Measurements from ENCODE around the gene NUP58. TPM values are rescaled to one million over a fixed set of nuclear protein-coding genes. Genes with fewer than 3 reads are reported as not detected.

NUP58 gene
- total RNA-seq (39.1 TPM), polyA plus RNA-seq (ENCODE audit: insufficient read depth, low read depth, low replicate concordance) (13.0 TPM)
- long read RNA-seq, donor 1, full-length matches to known transcripts: 5 of 11 reads
- long read RNA-seq, donor 1, partial matches to known transcripts: 6 of 11 reads
- long read RNA-seq, donor 1, other reads (novel, unspliced or antisense): 0 of 11 reads
- long read RNA-seq, donor 2, full-length matches to known transcripts: 8 of 8 reads
- long read RNA-seq, donor 2, partial matches to known transcripts: 0 of 8 reads
- long read RNA-seq, donor 2, other reads (novel, unspliced or antisense): 0 of 8 reads
- long read RNA-seq, donor 3, full-length matches to known transcripts: 9 of 9 reads
- long read RNA-seq, donor 3, partial matches to known transcripts: 0 of 9 reads
- long read RNA-seq, donor 3, other reads (novel, unspliced or antisense): 0 of 9 reads
- long read RNA-seq, donor 4, full-length matches to known transcripts: 5 of 5 reads
- long read RNA-seq, donor 4, partial matches to known transcripts: 0 of 5 reads
- long read RNA-seq, donor 4, other reads (novel, unspliced or antisense): 0 of 5 reads
- long read RNA-seq, donor 5: 0 reads
- long read RNA-seq, donor 6, full-length matches to known transcripts: 3 of 3 reads
- long read RNA-seq, donor 6, partial matches to known transcripts: 0 of 3 reads
- long read RNA-seq, donor 6, other reads (novel, unspliced or antisense): 0 of 3 reads
- long read RNA-seq, donor 7, full-length matches to known transcripts: 9 of 17 reads
- long read RNA-seq, donor 7, partial matches to known transcripts: 3 of 17 reads
- long read RNA-seq, donor 7, other reads (novel, unspliced or antisense): 5 of 17 reads
- long read RNA-seq, donor 8, full-length matches to known transcripts: 4 of 4 reads
- long read RNA-seq, donor 8, partial matches to known transcripts: 0 of 4 reads
- long read RNA-seq, donor 8, other reads (novel, unspliced or antisense): 0 of 4 reads
- long read RNA-seq, donor 9, full-length matches to known transcripts: 3 of 3 reads
- long read RNA-seq, donor 9, partial matches to known transcripts: 0 of 3 reads
- long read RNA-seq, donor 9, other reads (novel, unspliced or antisense): 0 of 3 reads
- long read RNA-seq, donor 10, full-length matches to known transcripts: 8 of 8 reads
- long read RNA-seq, donor 10, partial matches to known transcripts: 0 of 8 reads
- long read RNA-seq, donor 10, other reads (novel, unspliced or antisense): 0 of 8 reads

DNA sequence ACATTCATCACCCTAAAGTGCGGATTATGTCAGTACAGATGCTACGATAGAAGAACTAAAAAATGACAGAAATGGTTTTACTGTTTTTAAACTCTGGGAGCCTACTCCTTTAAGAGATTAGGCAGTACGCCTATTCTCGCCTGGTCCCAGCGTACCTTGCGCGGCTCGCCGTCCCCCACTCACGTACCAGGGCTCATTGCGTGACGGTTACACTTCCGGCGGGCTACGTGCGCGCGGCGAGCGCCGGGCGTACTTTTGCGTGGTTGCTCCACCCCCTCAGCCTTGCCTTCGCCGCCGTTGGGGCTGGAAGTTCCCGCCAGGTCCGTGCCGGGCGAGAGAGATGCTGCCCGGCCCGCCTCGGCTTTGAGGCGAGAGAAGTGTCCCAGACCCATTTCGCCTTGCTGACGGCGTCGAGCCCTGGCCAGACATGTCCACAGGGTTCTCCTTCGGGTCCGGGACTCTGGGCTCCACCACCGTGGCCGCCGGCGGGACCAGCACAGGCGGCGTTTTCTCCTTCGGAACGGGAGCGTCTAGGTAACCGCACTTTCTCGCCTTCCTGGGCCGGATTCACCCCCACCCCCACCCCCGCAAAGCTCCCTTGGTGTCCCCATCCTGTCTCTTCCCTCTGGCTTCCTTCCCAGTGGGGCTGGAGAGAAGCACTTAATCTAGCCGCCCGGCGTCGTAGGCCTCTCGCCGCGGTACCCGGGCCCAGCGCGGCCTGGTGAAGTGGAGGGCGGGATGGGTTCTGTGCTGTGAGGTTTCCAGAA is at the start of gene NUP58:
Gene NUP58 (plus strand): TSS at position 279 of the 767 bp plus-strand sequence. CDS start 149 bp downstream, at position 428.
- intact Hi-C loops (cut with DNase I): no loop called here
- Histone ChIP-seq H3K27ac (ENCODE audit: low read depth in 2 of 2, low read length in 2 of 2) (peak within 1 kb of the TSS; percentile 86 to 96), H3K36me3 (ENCODE audit: control insufficient read depth in 2 of 3, insufficient read depth in 3 of 3, low read length in 3 of 3) (peaks cover 0 to 4% (median 0%) of the 10 kb centered on the region in 3 donors), H3K4me1 (ENCODE audit: control insufficient read depth in 2 of 3, insufficient read depth in 2 of 3, low read depth in 1 of 3, low read length in 3 of 3) (peaks cover 0 to 4% (median 4%) of the 10 kb centered on the region in 3 donors), H3K9me3 (ENCODE audit: control insufficient read depth in 2 of 3, insufficient read depth in 1 of 3, low read length in 3 of 3) (no peaks in the 10 kb centered on the region), H3K9ac (ENCODE audit: low read length in 3 of 3) (peak within 1 kb of the TSS; percentile 77 to 95 (median 94)), H3K27me3 (ENCODE audit: control insufficient read depth, insufficient read depth, low read length) (peaks cover 2% of the 10 kb centered on the region), H3K4me3 (ENCODE audit: low read length in 3 of 3) (peak within 1 kb of the TSS; percentile 85 to 98 (median 95))
- DNase-seq: peak; percentile 96 to 98 (median 97)
- TF ChIP-seq, protein P1, sequence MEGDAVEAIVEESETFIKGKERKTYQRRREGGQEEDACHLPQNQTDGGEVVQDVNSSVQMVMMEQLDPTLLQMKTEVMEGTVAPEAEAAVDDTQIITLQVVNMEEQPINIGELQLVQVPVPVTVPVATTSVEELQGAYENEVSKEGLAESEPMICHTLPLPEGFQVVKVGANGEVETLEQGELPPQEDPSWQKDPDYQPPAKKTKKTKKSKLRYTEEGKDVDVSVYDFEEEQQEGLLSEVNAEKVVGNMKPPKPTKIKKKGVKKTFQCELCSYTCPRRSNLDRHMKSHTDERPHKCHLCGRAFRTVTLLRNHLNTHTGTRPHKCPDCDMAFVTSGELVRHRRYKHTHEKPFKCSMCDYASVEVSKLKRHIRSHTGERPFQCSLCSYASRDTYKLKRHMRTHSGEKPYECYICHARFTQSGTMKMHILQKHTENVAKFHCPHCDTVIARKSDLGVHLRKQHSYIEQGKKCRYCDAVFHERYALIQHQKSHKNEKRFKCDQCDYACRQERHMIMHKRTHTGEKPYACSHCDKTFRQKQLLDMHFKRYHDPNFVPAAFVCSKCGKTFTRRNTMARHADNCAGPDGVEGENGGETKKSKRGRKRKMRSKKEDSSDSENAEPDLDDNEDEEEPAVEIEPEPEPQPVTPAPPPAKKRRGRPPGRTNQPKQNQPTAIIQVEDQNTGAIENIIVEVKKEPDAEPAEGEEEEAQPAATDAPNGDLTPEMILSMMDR (IDR thresholded peaks at IDR 0.05; ENCODE audit: borderline replicate concordance, extremely low read depth, insufficient read depth): peak; percentile 21
- FAIRE-seq: peak; percentile 80

- intact Hi-C loops (cut with DNase I): no loop called here
- TF ChIP-seq, protein P1 (IDR thresholded peaks at IDR 0.05; ENCODE audit: borderline replicate concordance, extremely low read depth, insufficient read depth): no peak
Measured at GRCh38 chr13:25252225-25252624, 49.2 kb upstream of the NUP58 start.

GRCh38 chr13:25252752-25253151 is 48.7 kb upstream of the NUP58 start:
- TF ChIP-seq, protein P1 (IDR thresholded peaks at IDR 0.05; ENCODE audit: borderline replicate concordance, extremely low read depth, insufficient read depth): no peak
- no peak for FAIRE-seq
- Histone ChIP-seq H3K36me3 (ENCODE audit: control insufficient read depth in 2 of 3, insufficient read depth in 3 of 3, low read length in 3 of 3) (peaks cover 0 to 21% (median 20%) of the 10 kb centered on the region in 3 donors), H3K27ac (ENCODE audit: low read depth in 2 of 2, low read length in 2 of 2) (no peak overlapping the region), H3K4me3 (ENCODE audit: low read length in 3 of 3) (no peak overlapping the region), H3K9me3 (ENCODE audit: control insufficient read depth in 2 of 3, insufficient read depth in 1 of 3, low read length in 3 of 3) (no peaks in the 10 kb centered on the region), H3K27me3 (ENCODE audit: control insufficient read depth, insufficient read depth, low read length) (no peaks in the 10 kb centered on the region), H3K4me1 (ENCODE audit: control insufficient read depth in 2 of 3, insufficient read depth in 2 of 3, low read depth in 1 of 3, low read length in 3 of 3) (no peaks in the 10 kb centered on the region), H3K9ac (ENCODE audit: low read length in 3 of 3) (no peak overlapping the region)
- intact Hi-C loops (cut with DNase I): no loop called here
- no peak for DNase-seq

More at GRCh38 chr13:25252225-25252624, 49.2 kb upstream of the NUP58 start:
- no peak overlapping the region for H3K9ac ChIP-seq (ENCODE audit: low read length in 3 of 3)
- H3K4me1 ChIP-seq (ENCODE audit: control insufficient read depth in 2 of 3, insufficient read depth in 2 of 3, low read depth in 1 of 3, low read length in 3 of 3): no peaks in the 10 kb centered on the region
- DNase-seq (no peak), FAIRE-seq (no peak)
- no peak overlapping the region for H3K4me3 ChIP-seq (ENCODE audit: low read length in 3 of 3)
- H3K9me3 ChIP-seq (ENCODE audit: control insufficient read depth in 2 of 3, insufficient read depth in 1 of 3, low read length in 3 of 3): no peaks in the 10 kb centered on the region
- no peak overlapping the region for H3K27ac ChIP-seq (ENCODE audit: low read depth in 2 of 2, low read length in 2 of 2)
- peaks cover 0 to 20% (median 20%) of the 10 kb centered on the region in 3 donors for H3K36me3 ChIP-seq (ENCODE audit: control insufficient read depth in 2 of 3, insufficient read depth in 3 of 3, low read length in 3 of 3)
- no peaks in the 10 kb centered on the region for H3K27me3 ChIP-seq (ENCODE audit: control insufficient read depth, insufficient read depth, low read length)
